PC-9 (cell line): Measurements from ENCODE around the gene TMEM258.

Source experiments
- CTCF ChIP-seq: fragments of 200-600 bp; sonication (generic); conservative IDR thresholded peaks from 2 replicates; pipeline ENCODE4 v1.6.1; 2017; ENCODE audit warnings: mixed run types, antibody characterized with exemption, mild to moderate bottlenecking, moderate library complexity
- EZH2 ChIP-seq: fragments of 200-600 bp; sonication (generic); IDR thresholded peaks from 2 replicates; pipeline ENCODE4 v1.8.0; 2017; ENCODE audit warnings: antibody characterized with exemption, low read depth

DNA sequence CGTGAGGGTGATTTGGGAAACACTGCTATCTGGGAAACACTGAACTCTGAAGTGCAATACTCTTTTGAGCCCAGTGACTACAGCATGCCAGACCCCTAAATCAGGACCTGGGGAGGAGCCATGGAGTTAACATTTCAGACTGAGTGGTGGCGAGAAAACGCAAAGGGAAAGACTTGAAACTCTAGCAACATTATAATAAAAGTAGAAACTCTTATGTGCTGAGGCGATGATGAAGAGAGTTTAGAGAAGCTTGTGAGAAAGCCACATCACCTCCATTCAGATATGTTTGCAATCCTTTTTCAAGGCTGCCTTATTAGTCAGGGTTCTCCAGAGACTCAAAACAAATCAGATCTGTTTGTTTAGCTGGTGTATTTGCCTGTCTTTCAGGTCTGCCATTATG, 2.2 kb upstream of the TMEM258 start:
- TF ChIP-seq EZH2 (no peak), CTCF (no peak)
